Putamen (tissue), 1 donor: ENCODE results near the gene NOL9.
"Not testable (repeated sequence)": the region's sequence is repeated elsewhere in the genome, so short reads cannot be mapped to it uniquely, and the experiment has no call there.

Experiments
- DNase-seq: peaks from one replicate; pipeline ENCODE4 v3.0.0-alpha.2; 2016; ENCODE audit warnings: low spot score

Gene NOL9

DNA sequence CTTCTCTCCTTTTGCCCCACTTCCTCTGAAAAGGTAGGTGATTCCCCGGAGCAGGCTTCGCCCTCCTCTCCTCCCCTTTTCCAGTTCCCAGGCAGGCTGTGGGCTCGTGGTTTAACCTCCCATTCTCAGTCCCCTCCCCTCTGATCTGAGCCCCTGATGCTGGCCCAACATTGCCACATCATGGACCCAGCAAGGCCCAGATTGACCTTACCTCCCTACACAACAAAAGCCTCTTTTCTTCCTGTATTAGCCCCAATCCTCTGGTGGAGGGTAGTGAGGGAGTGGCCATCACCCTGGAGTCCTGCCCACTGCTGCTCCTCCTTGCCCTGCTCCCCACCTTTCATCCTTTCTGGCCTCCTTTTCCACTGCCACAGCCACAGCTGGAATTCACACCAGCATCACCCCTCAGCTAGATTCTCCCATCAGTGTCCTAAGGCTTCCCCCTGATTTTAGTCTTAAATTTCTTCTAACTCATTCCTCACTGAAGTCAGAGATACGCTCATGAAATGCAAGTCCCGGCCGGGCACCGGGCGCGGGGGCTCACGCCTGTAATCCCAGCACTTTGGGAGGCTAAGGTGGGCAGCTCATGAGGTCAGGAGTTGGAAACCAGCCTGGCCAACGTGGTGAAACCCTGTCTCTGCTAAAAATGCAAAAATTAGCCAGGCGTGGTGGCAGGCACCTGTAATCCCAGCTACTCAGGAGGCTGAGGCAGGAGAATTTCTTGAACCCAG lies 18.5 kb upstream of the NOL9 start:
- DNase-seq: no peak

DNA sequence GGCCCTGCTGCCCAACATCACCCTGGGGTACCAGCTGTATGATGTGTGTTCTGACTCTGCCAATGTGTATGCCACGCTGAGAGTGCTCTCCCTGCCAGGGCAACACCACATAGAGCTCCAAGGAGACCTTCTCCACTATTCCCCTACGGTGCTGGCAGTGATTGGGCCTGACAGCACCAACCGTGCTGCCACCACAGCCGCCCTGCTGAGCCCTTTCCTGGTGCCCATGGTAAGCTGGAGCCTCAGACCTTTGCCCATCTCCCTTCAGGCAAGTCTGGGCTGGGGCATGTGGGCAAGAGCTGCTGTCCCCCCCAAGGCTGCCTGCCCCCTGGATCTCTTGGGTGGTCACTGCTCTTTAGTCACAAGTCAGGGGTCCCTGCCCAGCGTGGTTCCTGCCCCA lies 16.7 kb upstream of the NOL9 start:
- DNase-seq: no peak

DNA sequence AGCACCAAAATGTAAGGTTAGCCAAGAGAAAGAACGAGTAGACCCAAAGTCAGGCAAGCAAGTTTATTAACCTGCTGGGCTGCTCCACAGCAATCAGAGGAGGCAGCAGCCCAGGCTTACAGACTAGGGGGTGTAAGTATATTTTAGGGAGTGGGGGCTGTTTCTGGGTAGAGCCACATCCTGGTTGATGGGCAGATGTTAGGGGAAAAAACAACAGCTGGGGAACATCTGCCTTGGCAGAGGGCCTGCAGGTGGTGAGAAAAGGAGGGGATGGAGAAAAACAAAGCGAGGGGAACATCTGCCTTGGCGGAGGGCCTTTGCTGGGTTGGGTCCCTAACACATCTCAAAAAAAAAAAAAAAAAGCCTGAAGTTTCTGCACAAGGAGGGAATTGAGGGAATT lies 15.8 kb upstream of the NOL9 start:
- no peak for DNase-seq

- no peak for DNase-seq
These were observed 14.7 kb upstream of the NOL9 start for GRCh38 chr1:6569033-6569432.

DNA sequence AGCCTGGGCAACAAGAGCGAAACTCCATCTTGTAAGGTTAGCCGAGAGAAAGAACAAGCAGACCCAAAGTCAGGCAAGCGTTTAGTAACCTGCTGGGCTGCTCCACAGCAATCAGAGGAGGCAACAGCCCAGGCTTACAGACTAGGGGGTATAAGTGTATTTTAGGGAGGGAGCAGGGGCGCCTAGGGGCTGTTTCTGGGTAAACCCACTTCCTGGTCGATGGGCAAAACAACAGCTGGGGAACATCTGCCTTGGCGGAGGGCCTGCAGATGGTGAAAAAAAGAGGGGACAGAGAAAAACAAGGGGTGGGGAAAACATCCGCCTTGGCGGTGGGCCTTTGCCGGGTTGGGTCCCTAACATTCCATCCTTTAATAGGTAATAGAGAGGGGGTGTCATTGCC lies 6.0 kb upstream of the NOL9 start:
- DNase-seq: no peak

DNA sequence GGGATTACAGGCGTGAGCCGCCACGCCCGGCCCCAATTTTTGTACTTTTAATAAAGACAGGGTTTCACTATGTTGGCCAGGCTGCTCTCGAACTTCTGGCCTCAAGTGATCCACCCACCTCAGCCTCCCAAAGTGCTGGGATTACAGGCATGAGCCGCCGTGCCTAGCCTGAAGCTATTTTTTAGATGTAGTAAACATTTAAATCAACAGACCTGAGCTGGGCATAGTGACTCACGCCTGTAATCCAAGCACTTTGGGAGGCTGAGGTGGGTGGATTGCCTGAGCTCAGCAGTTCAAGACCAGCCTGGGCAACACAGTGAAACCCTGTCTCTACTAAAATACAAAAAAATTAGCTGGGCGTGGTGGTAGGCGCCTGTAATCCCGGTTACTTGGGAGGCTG lies 4.8 kb upstream of the NOL9 start:
- DNase-seq: not testable (repeated sequence)

- no peak for DNase-seq
These were observed 3.3 kb upstream of the NOL9 start for GRCh38 chr1:6557597-6557996.

DNA sequence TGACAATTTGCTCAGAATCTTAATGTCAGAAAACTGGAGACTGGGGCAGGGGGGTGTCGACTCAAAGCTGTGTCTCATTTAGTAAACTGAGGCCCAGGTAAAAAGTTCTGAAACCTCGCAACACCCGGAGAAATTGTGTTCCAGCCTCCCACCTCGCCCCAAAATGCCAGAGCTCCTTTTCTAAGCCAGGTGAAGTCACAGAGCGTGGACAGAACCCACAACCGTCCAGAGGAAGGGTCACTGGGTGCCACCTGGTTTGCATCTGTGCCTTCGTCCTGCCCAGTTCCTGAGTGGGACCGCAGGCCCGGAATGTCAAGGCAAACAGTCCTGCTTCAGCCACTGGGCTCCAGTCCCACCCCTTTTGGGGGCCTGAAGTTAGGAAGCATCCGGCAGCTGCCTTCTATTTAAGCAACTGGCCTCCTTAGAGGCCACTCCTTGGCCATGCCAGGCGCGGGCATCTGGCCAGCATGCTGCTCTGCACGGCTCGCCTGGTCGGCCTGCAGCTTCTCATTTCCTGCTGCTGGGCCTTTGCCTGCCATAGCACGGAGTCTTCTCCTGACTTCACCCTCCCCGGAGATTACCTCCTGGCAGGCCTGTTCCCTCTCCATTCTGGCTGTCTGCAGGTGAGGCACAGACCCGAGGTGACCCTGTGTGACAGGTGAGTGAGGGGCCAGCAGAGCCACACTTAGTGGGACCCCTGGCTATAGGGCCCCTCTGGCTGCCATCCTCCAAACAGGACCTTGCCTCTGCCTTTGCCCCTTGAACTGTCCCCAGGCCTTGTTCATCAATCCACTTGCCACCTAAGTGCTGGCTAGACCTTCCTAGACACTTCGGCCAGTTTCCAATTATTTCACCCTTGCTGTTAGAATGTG lies 830 bp upstream of the NOL9 start, which contains the start of gene TAS1R1:
Gene TAS1R1 (plus strand): TSS at position 401 of the 872 bp plus-strand sequence. CDS start 67 bp downstream, at position 468.
- DNase-seq: peak; percentile 20

DNA sequence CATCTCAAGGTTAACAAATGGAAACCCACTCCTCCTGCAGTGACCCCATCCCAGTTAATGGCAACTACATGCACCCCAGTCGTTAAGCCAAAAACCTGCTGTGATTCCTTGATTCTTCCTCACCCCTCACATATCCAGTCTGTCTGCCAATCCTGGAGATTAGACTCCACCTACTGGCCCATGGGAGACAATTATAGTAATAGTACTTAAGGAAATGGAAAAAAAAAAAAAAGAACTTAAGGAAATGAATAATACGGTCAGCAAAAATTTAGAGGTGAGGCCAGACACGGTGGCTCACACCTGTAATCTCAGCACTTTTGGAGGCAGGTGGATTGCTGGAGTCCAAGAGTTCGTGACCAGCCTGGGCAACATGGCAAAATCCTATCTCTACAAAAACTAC lies 7.0 kb downstream of the NOL9 start:
- DNase-seq: no peak

DNA sequence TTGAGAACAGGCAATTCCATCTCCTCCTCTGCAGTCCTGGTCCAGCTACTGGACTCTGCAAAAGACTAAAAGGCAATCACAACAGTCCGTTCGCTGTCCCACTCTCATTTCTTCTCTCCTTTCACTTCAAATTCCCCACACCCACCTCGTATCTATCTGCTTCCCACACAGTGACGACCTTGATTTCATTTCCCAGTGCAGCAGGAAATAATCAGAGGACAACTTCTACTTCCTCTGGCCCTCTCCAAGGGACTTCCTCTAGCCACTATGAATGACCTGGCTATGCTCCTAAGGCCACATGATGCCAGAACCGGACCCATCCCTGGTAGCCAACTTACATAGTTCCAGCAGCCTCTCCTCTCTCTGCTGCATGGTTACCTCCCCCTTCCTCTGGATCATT lies 8.0 kb downstream of the NOL9 start:
- no peak for DNase-seq

GRCh38 chr1:6545276-6546112 lies 8.8 kb downstream of the NOL9 start:
- DNase-seq: no peak

DNA sequence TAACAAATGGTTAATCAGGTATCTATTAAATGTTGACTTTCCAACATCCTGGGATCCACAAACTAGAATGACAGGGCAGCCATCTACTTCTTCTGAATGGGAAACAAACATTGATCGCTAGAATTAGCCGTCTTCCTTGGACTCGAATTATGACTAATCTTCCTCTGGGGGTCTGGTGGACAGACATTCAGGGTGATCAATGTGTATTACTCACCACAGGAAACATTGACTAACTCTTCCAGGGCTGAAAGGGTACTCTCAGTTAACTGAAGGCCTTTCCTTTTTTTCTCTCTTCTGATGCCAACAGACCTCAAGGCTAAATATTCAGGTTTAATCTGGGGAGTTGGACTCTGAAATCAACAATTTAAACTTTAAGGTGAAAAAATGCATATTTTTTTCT lies 9.5 kb downstream of the NOL9 start:
- DNase-seq: no peak

GRCh38 chr1:6538956-6539355 lies 15.4 kb downstream of the NOL9 start:
- DNase-seq: no peak

DNA sequence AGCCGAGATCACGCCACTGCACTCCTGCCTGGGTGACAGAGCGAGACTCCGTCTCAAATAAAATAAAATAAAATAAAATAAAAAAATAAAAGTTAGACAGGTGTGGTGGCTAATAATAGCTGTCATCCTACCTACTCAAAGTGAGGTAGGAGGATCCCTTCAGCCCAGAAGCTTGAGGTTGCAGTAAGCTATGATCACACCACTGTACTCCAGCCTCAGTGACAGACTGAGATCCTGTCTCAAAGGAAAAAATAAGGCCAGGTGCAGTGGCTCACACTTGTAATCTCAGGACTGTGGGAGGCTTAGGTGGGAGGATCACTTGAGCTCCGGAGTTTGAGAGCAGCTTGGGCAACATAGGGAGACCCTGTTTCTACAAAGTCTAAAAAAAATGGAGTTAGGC lies 18.0 kb downstream of the NOL9 start:
- DNase-seq: peak; percentile 37

DNA sequence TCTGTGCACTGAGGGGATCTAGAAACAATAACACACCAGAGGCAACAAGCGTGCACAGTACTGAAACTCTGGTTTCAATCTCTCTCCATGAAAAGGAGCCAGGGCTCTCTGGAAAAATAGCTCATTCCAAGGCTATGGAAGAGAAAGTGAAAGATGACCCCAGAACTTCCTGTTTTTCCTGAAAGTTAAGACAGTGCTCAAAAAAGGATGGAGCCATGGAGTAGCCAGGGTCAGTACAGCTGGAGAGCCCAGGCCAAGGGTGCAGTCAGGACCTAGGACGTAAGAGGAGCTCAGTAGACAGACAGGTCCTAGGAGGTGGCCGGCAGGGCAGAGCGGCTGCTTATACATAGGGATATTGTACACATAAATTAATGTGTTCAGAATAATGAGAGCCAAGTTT lies 19.1 kb downstream of the NOL9 start:
- no peak for DNase-seq

- no peak for DNase-seq
These were observed 20.0 kb downstream of the NOL9 start for GRCh38 chr1:6534248-6534822.

GRCh38 chr1:6531996-6532395 lies 22.3 kb downstream of the NOL9 start:
- no peak for DNase-seq

GRCh38 chr1:6530504-6531160 lies 23.7 kb downstream of the NOL9 start:
- DNase-seq: no peak

DNA sequence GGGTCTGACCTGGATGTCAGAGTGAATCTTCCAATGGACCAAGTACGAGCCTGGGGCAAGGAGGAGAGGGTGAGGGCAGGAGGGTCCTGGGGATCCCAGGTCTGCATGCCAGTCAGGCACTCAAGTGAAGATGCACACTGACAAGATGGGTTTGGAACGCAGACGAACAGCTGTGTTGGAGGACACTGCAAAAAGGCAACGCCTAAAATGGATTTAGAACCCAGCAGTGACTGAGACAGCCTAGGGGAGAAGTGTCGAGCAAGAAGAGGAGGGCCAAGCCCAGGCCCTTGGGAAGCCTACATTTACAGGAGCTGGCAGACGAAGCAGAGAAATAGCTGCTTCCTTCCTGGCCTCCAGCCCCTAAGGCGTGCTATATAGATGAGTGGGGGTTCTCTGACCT lies 25.8 kb downstream of the NOL9 start:
- DNase-seq: no peak

GRCh38 chr1:6526316-6526715 lies 28.0 kb downstream of the NOL9 start:
- DNase-seq: no peak

GRCh38 chr1:6523566-6523965 lies 30.7 kb downstream of the NOL9 start:
- DNase-seq: no peak

DNA sequence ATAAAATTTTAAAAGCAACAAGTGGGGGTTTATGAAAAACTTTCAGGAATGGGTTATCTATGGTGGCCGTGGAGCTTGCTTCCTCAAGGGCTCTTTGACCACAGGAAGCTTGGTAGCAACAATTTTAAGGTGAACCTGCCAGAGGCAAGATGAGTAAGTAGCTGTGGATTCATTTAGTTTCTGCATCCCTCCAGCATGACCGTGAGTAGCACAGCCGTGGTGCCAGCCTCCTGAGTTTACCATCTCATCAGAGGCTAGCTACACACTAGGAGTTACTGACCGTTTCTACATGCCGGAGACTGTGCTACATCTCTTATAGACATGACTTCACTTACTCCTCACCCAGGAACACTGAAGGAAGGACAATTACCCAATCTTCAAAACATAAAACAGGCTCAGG lies 32.8 kb downstream of the NOL9 start:
- DNase-seq: no peak
